GM19438 (cell line): ENCODE measurements around the gene MGAT5B.
"Not testable (repeated sequence)": the region's sequence is repeated elsewhere in the genome, so short reads cannot be mapped to it uniquely, and the experiment has no call there.

Experiments
- ATAC-seq: cut with Tn5 transposase; IDR thresholded peaks from one replicate; pipeline ENCODE4 v1.9.1; 2021; ENCODE audit warnings: low read depth; ENCODE audit not compliant: unreplicated experiment

MGAT5B gene

GRCh38 chr17:76845541-76846017 is 22.6 kb upstream of the MGAT5B start:
- no peak for ATAC-seq

- ATAC-seq, result no peak
Measured at GRCh38 chr17:76847031-76847430, 21.2 kb upstream of the MGAT5B start.

DNA sequence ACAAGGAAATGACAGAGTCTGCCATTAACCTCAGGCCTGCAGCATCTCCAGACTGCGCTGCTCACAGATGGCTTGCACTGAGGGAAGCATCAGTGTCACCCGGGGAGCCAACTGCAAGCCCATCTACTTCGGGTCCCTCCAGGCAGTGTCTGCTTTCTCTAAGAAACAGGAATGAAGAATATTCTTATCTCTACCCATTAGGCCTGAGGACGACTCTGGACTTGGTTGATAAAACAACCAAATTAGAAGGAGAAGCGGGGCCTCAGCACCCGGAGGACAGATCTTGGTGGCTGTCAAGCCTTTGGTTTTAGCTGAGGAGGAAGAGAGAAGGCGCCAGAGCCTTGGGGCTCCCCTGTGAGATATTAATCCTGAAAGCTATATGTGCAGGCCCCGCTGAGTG is 19.5 kb upstream of the MGAT5B start:
- no peak for ATAC-seq

DNA sequence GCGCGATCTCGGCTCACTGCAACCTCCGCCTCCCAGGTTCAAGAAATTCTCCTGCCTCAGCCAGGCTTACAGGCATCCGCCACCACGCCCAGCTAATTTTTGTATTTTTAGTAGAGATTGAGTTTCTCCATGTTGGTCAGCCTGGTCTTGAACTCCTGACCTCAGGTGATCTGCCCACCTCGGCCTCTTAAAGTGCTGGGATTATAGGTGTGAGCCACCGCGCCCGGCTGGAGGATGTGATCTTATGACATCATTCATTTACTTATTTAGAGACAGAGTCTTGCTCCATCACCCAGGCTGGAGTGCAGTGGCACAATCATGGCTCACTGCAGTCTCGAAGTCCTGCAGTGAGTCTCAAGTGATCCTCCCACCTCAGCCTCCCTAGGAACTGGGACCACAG is 19.0 kb upstream of the MGAT5B start:
- not testable (repeated sequence) for ATAC-seq

DNA sequence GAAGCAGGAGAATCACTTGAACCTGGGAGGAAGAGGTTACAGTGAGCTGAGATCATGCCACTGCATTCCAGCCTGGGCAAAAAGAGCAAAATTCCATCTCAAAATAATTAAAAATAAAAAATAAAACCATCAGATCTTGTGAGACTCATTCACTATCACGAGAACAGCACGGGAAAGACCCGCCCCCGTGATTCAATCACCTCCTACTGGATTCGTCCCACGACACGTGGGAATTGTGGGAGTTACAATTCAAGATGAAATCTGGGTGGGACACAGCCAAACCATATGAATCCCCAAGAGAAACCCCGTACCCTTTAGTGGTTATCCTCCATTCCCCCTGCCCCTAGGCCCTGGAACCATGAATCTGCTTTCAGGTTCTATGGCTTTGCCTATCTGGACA is 15.4 kb upstream of the MGAT5B start:
- ATAC-seq, result no peak

- ATAC-seq, result no peak
Measured at GRCh38 chr17:76855105-76855504, 13.1 kb upstream of the MGAT5B start.

DNA sequence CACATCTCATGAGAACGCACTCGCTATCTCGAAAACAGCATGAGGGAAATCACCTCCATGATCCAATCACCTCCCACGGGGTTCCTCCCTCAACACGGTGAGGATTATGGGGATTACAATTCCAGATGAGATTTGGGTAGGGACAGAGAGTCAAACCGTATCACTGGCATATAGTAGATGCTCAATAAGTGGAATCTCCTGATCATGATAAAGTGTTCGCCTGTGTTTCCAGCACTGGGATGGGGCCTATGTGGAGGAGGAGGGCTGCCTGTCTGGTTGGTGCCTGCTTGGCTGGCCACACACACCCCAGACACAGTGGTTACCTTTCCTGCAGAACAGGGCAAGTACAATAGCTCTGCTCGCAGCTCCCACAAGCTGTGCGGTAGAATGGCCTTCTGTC is 6.1 kb upstream of the MGAT5B start:
- no peak for ATAC-seq

- ATAC-seq, result no peak
Measured at GRCh38 chr17:76862494-76862893, 5.7 kb upstream of the MGAT5B start.

DNA sequence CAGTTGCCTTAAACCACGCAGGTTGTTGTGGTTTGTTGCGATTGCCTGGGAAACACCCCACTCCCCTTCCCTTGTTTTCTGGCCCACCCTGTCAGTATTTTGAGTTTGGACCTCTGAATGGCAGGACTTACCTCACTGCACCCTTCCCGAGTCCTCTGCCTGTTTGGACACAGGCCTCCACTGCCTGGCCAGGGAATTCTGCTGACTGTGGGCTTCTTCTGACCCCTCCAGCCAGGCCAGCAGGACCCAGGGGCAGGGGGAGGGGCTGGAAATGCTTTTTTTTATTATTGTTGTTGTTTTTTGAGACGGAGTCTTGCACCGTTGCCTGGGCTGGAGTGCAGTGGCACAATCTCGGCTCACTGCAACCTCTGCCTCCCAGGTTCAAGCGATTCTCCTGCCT is 4.2 kb upstream of the MGAT5B start:
- ATAC-seq, result no peak

GRCh38 chr17:76865174-76865573 is 3.0 kb upstream of the MGAT5B start:
- ATAC-seq, result no peak

DNA sequence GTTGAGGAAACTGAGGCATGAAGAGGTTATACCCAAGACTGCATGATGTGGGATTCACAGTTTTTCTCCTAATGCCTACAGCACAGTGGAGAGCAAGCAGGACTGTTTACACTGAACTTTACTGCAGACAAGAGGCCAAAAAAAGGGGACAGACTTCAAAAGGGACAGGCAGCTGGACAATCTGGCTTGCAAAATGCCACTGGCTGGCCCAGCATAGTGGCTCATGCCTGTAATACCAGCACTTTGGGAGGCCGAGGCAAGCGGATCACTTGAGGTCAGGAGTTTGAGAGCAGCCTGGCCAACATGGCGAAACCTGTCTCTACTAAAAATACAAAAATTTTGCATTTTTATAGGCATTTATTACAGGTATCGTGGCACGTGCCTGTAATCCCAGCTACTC is 2.0 kb upstream of the MGAT5B start:
- ATAC-seq, result no peak

DNA sequence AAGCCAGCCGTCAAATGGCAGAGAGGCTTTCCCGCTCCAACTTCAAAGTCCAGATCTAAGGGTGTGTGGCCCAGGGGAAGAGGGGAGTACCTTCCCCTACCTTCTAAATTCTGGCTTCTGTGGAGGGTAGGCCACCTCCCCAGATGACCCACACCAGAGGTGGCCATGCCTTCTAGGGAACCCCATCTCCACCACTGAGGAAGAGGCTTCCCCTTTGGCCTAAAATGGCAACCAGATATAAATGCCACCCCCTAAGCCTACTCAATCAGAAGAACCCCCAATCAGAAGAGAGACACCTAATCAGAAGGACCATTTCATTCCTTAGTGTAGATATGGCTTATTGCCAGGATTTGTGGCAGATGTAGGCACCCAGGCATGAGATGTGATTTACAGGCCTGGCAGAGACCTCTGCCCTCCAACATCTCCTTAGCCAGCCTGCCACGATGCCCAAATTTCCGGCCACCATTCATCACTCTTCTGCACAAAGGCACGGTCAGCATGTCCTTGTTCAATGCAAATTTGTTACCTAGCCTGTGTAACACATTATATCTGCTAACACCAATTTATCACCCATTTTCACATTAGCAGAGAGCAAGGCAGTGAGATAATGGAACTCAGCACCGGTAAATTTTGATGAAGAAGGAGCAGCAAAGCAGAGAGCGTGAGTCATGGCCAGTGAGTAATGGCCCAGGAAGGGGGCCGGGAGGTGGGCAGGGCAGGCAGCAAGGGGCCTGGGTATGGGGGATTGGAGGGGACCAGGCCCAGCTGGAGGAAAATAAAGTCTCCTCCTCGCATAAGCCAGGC is 1.2 kb upstream of the MGAT5B start:
- no peak for ATAC-seq

DNA sequence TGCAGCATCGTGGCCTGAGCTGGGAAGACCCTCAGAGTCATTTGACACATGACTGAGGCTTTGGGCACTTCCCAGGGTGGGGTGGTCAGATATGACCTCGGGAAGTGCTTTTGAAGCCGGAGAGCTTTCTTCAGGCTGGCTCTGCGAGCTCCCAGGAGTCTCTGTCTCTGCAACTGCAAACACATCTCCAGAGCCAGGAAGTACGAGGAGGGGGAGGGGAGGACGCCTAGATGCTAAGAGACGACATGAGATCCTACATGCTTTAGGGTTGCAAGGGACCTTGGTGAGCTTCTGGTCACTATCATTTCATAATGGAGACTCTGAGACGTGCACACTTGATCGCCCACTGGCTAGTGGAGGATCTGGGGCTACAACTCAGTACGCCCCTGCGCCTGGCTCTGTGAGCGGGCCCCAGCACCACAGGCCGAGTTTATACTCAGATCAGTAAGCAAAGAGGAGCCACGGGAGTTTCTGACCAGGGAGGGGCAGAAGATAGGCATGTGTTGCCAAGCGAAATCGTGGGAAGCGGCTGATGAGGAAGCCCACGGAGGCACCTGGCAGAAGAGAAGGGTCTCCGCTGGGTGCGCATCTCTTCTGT is 527 bp upstream of the MGAT5B start:
- ATAC-seq, result no peak

DNA sequence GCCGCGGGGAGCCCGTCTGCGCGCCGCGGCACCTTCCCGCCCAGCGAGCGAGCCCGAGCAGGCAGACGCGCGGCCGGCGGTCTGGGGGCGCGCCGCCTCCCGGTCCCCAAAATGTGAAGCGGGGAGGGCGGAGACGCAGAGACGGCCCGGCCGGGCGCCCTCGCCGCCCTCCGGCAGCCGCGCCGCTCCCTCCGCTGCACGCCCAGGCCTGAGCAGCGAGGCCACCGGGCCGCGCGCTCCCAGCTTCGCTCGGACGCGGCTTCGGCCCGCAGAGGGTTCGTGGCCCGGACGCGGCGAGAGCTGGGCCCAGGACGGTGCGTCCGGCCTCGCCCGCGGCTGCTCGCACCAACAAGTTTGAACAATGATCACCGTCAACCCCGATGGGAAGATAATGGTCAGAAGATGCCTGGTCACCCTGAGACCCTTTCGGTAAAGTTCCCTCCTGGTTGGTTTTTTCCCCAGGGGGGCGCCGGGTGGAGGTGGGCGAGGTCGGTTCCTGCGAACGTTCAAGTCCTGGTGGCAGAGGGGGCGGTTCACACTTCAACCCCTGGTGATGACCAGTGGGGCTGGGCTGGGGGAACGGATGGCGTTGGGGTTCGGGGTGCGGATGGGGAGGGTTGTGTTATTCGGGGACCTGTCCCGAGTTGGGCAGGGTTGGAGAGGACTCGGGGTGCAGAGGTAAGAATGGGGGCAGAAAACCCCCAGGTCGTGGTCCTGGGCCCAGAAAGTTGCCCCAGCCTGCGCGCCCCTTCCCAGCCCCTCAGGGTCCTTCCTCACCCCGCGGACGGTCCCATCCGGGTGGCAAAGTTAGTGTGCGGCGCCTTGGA is 678 bp downstream of the MGAT5B start:
- ATAC-seq, result no peak

DNA sequence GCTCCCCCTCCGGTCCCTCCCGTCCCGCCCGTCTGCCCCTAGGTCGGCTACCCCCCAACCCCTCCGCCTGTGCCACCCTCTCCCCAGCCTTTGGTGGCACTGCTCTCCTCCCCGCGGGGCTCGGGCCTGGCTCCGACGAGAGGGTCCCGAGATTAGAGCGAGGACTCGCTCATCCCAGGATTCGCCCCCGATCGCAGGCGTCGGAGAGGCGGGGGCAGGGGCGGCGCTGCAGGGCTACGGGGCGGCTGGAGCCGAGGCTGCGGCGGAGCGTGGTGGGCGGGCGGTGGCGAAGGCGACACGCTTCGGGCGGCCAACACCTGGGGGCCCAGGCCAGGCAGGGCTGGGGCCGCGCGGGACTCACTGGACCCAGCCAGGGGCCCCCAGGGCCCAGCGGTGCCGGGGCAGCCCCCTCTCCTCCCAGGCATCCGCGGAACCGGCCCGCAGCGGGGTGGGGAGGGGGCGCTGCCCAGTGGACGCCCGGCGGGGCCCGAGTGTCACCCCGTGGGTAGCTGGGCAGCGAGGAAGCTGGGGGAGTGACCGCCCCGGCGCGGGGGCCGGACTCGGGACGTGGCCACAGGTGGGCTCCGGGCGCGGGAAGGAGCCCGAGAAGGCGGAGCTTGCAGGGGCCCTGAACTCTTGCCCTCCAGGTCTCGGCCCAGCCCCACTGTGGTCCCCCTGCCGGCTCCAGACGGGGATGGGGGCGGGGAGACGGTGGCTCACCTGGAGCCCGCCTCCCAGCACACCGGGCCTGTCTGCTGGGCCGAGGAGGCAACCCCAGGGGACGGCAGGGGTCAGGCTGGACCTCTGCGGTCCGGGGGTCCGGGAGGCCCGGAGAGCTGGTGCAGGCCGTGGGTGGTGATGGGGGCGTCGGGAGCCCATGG is 1.5 kb downstream of the MGAT5B start:
- no peak for ATAC-seq

GRCh38 chr17:76870377-76870714 is 2.1 kb downstream of the MGAT5B start:
- no peak for ATAC-seq

DNA sequence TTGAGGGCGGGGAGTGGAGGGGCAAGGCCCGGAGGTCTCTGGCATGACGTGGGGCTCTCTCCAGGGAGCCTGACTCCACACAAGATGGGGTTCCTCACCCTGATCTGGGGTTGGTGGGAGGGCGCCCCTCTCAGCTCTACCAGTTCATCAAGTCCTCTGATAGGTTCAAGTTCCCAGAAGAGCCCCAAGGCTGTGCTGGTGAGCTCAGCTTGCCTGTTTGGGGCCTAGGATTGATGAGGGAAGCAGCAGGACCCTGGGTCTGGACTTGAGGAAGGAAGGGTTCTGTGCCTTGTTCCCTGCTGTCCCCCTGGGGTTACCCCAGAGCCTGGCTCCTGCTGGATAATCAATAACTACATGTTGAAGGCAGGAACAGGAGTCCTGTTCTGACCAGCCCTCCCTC is 3.5 kb downstream of the MGAT5B start:
- ATAC-seq, result no peak

DNA sequence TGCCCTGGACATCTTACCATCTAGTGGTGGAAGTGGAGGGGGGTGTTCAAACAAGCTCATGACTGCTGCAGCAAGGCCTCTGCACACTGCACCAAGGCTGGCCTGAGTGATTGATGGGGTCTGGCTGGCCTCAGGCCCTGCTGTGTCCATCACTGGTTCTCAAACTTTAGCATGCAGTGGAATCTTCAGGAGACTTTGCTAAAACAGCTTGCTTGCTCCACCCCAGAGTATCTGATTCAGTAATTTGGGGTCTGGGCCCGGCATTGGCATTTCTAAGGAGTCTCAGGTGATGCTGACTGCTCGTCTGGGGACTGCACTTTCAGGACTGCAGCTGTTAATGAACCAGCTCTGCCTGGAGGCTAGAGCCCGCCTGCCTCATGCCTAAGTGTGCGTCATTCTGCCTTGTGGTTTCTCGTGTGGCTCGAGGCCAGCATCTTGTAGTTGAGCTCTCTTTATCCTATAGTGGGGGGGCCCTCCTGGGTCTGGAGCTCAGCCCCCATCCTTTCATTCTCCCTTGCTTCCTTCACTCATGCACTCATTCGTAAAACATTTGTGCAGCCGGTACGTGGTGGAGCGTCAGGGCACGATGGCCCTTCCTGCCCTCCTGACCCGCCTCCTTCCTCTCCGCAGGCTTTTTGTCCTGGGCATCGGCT is 4.1 kb downstream of the MGAT5B start:
- ATAC-seq, result no peak

DNA sequence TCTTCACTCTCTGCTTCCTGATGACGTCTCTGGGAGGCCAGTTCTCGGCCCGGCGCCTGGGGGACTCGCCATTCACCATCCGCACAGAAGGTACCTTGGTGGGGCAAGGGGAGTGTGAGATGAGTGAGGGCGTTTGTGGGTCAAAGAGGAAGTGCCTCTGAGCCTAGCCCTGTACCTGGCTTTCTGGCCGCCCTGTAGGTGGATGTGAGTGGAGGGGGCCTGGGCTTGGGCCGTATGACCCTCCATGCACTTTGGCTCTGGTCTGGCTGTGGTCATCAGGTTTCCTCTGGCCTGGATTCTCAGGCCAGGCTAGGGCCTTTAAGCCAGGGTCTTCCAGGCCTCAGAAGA is 4.6 kb downstream of the MGAT5B start:
- ATAC-seq, result no peak

GRCh38 chr17:76873856-76874255 is 5.7 kb downstream of the MGAT5B start:
- ATAC-seq, result no peak
